22Rv1 (cell line): ENCODE results near the gene ARVCF.

Source experiments
- CTCF ChIP-seq: fragments of 450-650 bp; IDR thresholded peaks from 2 replicates; pipeline ENCODE4 v1.5.1; 2017; ENCODE audit warnings: mild to moderate bottlenecking
- ZFX ChIP-seq: fragments of 450-650 bp; IDR thresholded peaks from 2 replicates; pipeline ENCODE4 v1.6.1; 2017; ENCODE audit warnings: antibody characterized with exemption, borderline replicate concordance

DNA sequence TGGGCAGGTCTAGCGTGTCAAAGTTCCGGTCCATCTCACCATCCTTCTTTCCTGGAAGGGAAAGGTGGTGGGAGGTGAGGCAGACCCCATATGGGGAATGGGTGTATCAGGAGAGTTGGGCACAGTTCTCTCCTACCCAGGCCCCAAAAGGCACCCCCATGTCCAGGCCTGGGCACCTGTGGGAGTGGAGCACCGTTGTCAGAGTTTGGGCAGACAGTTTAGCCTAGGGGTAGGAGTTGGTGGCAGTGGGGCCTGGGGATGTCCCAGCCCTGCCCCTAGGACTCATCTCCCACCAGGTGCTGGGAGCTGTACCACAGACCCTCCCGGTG is 41.0 kb downstream of the ARVCF start:
- TF ChIP-seq CTCF, result no peak
- no peak for TF ChIP-seq ZFX
